ENCODE data around the gene MESP2.

- TF ChIP-seq CTCF (conservative IDR thresholded peaks at IDR 0.05; ENCODE audit: low read length): no peak
- no peak for TF ChIP-seq EZH2phosphoT487 (IDR thresholded peaks at IDR 0.05; ENCODE audit: borderline replicate concordance)
These were observed 33.1 kb upstream of the MESP2 start for GRCh38 chr15:89743011-89743410.
